ENCODE data around the gene STAM2.

DNA sequence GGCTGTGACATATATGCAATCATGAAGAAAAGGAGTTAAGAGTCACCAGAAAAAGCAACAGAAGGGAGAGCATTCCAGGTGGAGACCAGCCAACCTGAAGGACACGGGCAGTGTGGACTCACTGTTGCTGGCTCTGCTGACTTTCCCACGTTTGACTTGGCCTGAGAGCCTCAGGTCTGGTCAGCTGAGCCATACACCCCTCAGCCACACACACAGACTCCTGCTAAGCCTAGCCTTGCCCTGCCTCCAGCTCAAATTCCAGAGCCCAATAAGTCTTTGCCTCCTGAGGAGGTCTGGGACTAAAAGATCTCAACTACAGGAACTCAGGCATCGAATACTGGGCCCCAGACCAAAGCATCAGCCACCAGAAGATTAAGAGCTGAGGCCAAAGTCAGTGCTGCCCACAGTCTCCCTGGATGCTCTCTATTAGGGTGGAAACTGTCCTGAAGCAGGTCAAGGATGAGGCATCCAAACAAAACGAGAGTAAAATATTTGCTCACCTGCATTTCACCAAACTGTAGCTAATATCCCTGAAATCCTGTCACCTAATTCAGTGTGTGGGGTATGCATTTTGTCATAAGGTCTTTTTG lies 100.0 kb downstream of the STAM2 start:
- TF ChIP-seq, protein P1, sequence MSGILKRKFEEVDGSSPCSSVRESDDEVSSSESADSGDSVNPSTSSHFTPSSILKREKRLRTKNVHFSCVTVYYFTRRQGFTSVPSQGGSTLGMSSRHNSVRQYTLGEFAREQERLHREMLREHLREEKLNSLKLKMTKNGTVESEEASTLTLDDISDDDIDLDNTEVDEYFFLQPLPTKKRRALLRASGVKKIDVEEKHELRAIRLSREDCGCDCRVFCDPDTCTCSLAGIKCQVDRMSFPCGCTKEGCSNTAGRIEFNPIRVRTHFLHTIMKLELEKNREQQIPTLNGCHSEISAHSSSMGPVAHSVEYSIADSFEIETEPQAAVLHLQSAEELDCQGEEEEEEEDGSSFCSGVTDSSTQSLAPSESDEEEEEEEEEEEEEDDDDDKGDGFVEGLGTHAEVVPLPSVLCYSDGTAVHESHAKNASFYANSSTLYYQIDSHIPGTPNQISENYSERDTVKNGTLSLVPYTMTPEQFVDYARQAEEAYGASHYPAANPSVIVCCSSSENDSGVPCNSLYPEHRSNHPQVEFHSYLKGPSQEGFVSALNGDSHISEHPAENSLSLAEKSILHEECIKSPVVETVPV (CRISPR knock-in tag; IDR thresholded peaks at IDR 0.05) = no peak
- no peak for TF ChIP-seq ZNF70 (CRISPR knock-in tag; IDR thresholded peaks at IDR 0.05)
- no peak for TF ChIP-seq ESRRG (CRISPR knock-in tag; IDR thresholded peaks at IDR 0.05)
- TF ChIP-seq ZFP30 (CRISPR knock-in tag; IDR thresholded peaks at IDR 0.05) = no peak
- no peak for TF ChIP-seq ZC3H10 (CRISPR knock-in tag; IDR thresholded peaks at IDR 0.05)
- no peak for TF ChIP-seq ARNTL (CRISPR knock-in tag; IDR thresholded peaks at IDR 0.05; ENCODE audit: borderline replicate concordance, low read depth)
- TF ChIP-seq GLIS3 (CRISPR knock-in tag; IDR thresholded peaks at IDR 0.05) = no peak

All from SK-N-SH treated with all-trans-retinoic acid at 6 μM for 48 hours (cell line).